HepG2 (cell line): ENCODE data around the gene APBA3. TPM values are rescaled to one million over a fixed set of nuclear protein-coding genes. Genes with fewer than 3 reads are reported as not detected.
A peak's percentile ranks its signal among the peaks of the same experiment; 100 is the strongest.

Experiments used
- ATAC-seq: fragments of 200-7000 bp; cut with Tn5 transposase; 3 replicates; pipeline ENCODE4 v1.9.1; 2020; ENCODE audit warnings: mild to moderate bottlenecking, moderate library complexity
- BruUV-seq: library from RNA; stranded (reverse); fragments of 400-500 nt; replicated peaks from 2 replicates; lab custom pipeline; 2021; lab: Mats Ljungman, UMichigan
- CTCF ChIA-PET: fragments of 300-600 bp; formaldehyde crosslinking; extraction: SDS; loops from one replicate; lab custom pipeline; 2021; ENCODE audit warnings: low total read pairs, inconsistent platforms, low intra/inter-chr PET ratio; lab: Yijun Ruan, JAX
- POLR2A ChIA-PET: fragments of 350-600 bp; sonication (Branson Sonifier 250); formaldehyde crosslinking; loops from one replicate; lab custom pipeline; 2020; ENCODE audit warnings: antibody characterized with exemption, inconsistent platforms; lab: Yijun Ruan, JAX
- DNase-seq: peaks from one replicate; pipeline ENCODE4 v3.0.0-alpha.2; 2015; ENCODE audit warnings: low spot score
- FAIRE-seq: peaks from 3 replicates; lab custom pipeline; 2011; peaks lifted over from hg19 to GRCh38; lab: Jason Lieb, UNC
- H2AFZ ChIP-seq: one replicate; pipeline ENCODE4 v1.6.1; 2011; ENCODE audit warnings: low read length, inconsistent platforms
- H3K27ac ChIP-seq: fragments of 300-600 bp; 3 replicates; pipeline ENCODE4 v1.8.0; 2011; ENCODE audit warnings: mixed run types, mild to moderate bottlenecking, mixed read lengths, low read length, inconsistent platforms; ENCODE audit not compliant: insufficient read depth; ENCODE audit errors: extremely low read length
- H3K27me3 ChIP-seq, 2 experiments: fragments of 200-600 bp in 1 of 2; 2 replicates in 1 of 2; 3 replicates in 1 of 2; pipeline versions ENCODE4 v1.6.0 to v1.8.0; 2011; ENCODE audit warnings: low read length in 2 of 2, mild to moderate bottlenecking in 2 of 2, moderate library complexity in 2 of 2, inconsistent platforms in 1 of 2; ENCODE audit not compliant: insufficient read depth in 2 of 2, control insufficient read depth in 1 of 2
- H3K36me3 ChIP-seq, 2 experiments: fragments of 200-600 bp in 1 of 2; replicated peaks in 1 of 2; 2 replicates in 1 of 2; 3 replicates in 1 of 2; pipeline versions ENCODE4 v1.5.1 to v1.8.0; 2011; ENCODE audit warnings: low read length in 2 of 2, inconsistent platforms in 1 of 2; ENCODE audit not compliant: insufficient read depth in 2 of 2, control insufficient read depth in 1 of 2
- H3K4me1 ChIP-seq: 2 replicates; pipeline ENCODE4 v1.5.1; 2012; ENCODE audit warnings: low read length, inconsistent platforms; ENCODE audit not compliant: insufficient read depth
- H3K4me2 ChIP-seq: 2 replicates; pipeline ENCODE4 v1.6.0; 2011; ENCODE audit warnings: low read depth, low read length, inconsistent platforms
- H3K4me3 ChIP-seq, 3 experiments: fragments of 200-600 bp in 1 of 3; sonication (generic), shearing (Covaris generic) in 1 of 3; replicated peaks in 1 of 3; 2 replicates each; pipeline ENCODE4 v1.5.1; 2011 to 2016; ENCODE audit warnings: low read length in 3 of 3, inconsistent platforms in 2 of 3, low read depth in 2 of 3, mild to moderate bottlenecking in 2 of 3, control low read depth in 1 of 3, mixed read lengths in 1 of 3; ENCODE audit not compliant: insufficient read depth in 1 of 3
- H3K79me2 ChIP-seq: one replicate; pipeline ENCODE4 v1.6.1; 2011; ENCODE audit warnings: low read length, inconsistent platforms; ENCODE audit not compliant: insufficient read depth
- H3K9ac ChIP-seq: 2 replicates; pipeline ENCODE4 v1.6.0; 2011; ENCODE audit warnings: mild to moderate bottlenecking, low read depth, low read length, inconsistent platforms; ENCODE audit not compliant: insufficient read depth
- H3K9me3 ChIP-seq: 2 replicates; pipeline ENCODE4 v1.5.1; 2012; ENCODE audit warnings: mild to moderate bottlenecking, low read length
- H4K20me1 ChIP-seq: 2 replicates; pipeline ENCODE4 v1.6.0; 2011; ENCODE audit warnings: inconsistent platforms, mild to moderate bottlenecking, low read length, moderate library complexity; ENCODE audit not compliant: insufficient read depth
- GMEB1 ChIP-seq: sonication (generic); formaldehyde crosslinking; IDR thresholded peaks from 2 replicates; pipeline ENCODE4 v1.5.1; 2020; ENCODE audit warnings: missing genetic modification reagents, mild to moderate bottlenecking, borderline replicate concordance
- HDAC6 ChIP-seq: fragments of 200-600 bp; sonication (generic); IDR thresholded peaks from 2 replicates; pipeline ENCODE4 v1.7.0; 2017; ENCODE audit warnings: mild to moderate bottlenecking, antibody characterized with exemption, low read length, low read depth
- MNT ChIP-seq: fragments of 450-650 bp; IDR thresholded peaks from 2 replicates; pipeline ENCODE4 v1.6.1; 2016
- PREB ChIP-seq: sonication (generic); formaldehyde crosslinking; IDR thresholded peaks from 2 replicates; pipeline ENCODE4 v1.4.0; 2020; ENCODE audit warnings: missing genetic modification reagents
- XBP1 ChIP-seq: sonication (generic); formaldehyde crosslinking; IDR thresholded peaks from 2 replicates; pipeline ENCODE4 v1.5.0; 2020; ENCODE audit warnings: missing genetic modification reagents
- ZFP36L2 ChIP-seq: sonication (generic); formaldehyde crosslinking; IDR thresholded peaks from 2 replicates; pipeline ENCODE4 v1.4.0; 2020; ENCODE audit warnings: missing genetic modification reagents
- ZFY ChIP-seq: sonication (generic); formaldehyde crosslinking; IDR thresholded peaks from 2 replicates; pipeline ENCODE4 v1.4.0; 2020; ENCODE audit warnings: missing genetic modification reagents
- ZNF143 ChIP-seq: sonication (generic); formaldehyde crosslinking; IDR thresholded peaks from 2 replicates; pipeline ENCODE4 v1.4.0; 2020; ENCODE audit warnings: missing genetic modification reagents
- WGBS: methylation state at CpG from one replicate; pipeline ENCODE4 v1.1.6; 2017; ENCODE audit warnings: low lambda C conversion rate; 5-methylcytosine and 5-hydroxymethylcytosine counted together
- in situ Hi-C: cut with HindIII; loops from 2 replicates; pipeline ENCODE4 v1.10.0; 2017; ENCODE audit warnings: low pct_unique_long_range_greater_than_20kb; ENCODE audit not compliant: extremely low pct_ligation_motif_present
- intact Hi-C: fragments of 100-400 bp; cut with micrococcal nuclease; formaldehyde crosslinking; loops from one replicate; pipeline ENCODE4 v1.10.0; 2022; ENCODE audit not compliant: unreplicated experiment
- polyA plus RNA-seq, 8 experiments: library from polyadenylated mRNA; depleted of rRNA in 3 of 8; stranded (reverse) in 7 of 8; unstranded in 1 of 8; fragments of >200 nt; fragmentation: Illumina TruSeq in 4 of 8; extraction: Trizol in 4 of 8; gene quantifications; 2 replicates each; pipeline versions ENCODE4 v1.2.1 to v1.2.3, GENCODE V29; 2011 to 2016; ENCODE audit warnings: low read depth in 4 of 8, missing spikeins in 1 of 8, mixed read lengths in 1 of 8; ENCODE audit not compliant: insufficient read depth in 1 of 8
- total RNA-seq, 5 experiments: library from RNA; depleted of rRNA; stranded (reverse); fragments of >200 nt; fragmentation: Illumina TruSeq; extraction: Trizol; gene quantifications; 2 replicates each; pipeline ENCODE4 v1.2.3, GENCODE V29; 2016; ENCODE audit warnings: low read depth in 1 of 5

APBA3 gene
- total and polyA plus RNA-seq, 2 of the 13 experiments (the other 11 are each of a cell fraction or from before 2014, with no cell fraction given), result 14.2 to 14.3 TPM

GRCh38 chr19:3805859-3806258, 44.4 kb upstream of the APBA3 start:
- Histone ChIP-seq H3K79me2 (no peaks in the 10 kb centered on the region), H3K4me2 (no peak overlapping the region), H3K4me3 (no peak overlapping the region)
- no peak for ATAC-seq
- intact Hi-C loops, result no loop called here
- TF ChIP-seq PREB (CRISPR knock-in tag), result no peak
- TF ChIP-seq XBP1 (CRISPR knock-in tag), result no peak
- no peak for TF ChIP-seq HDAC6
- no peak for TF ChIP-seq ZNF143 (CRISPR knock-in tag)
- no peak for TF ChIP-seq ZFY
- TF ChIP-seq ZFP36L2 (CRISPR knock-in tag), result no peak
- TF ChIP-seq, all 625 proteins: peak for 0
- no peak for DNase-seq
- no TSS peak for BruUV-seq
- Histone ChIP-seq H3K27ac (no peak overlapping the region), H3K36me3 (no peaks in the 10 kb centered on the region), H3K27me3 (peaks cover 8 to 52% of the 10 kb centered on the region in 2 experiments), H3K9me3 (no peaks in the 10 kb centered on the region), H2AFZ (no peak overlapping the region), H3K4me1 (no peaks in the 10 kb centered on the region), H4K20me1 (no peaks in the 10 kb centered on the region), H3K9ac (no peak overlapping the region)
- 51% methylated on average over 9 of the region's 29 CpGs for WGBS
- POLR2A ChIA-PET, result no interaction called here
- no peak for FAIRE-seq
- in situ Hi-C loops, result no loop called here
- CTCF ChIA-PET, result no interaction called here

- H3K4me1 ChIP-seq, result no peaks in the 10 kb centered on the region
- no peak overlapping the region for H3K9ac ChIP-seq
- POLR2A ChIA-PET, result no interaction called here
- no TSS peak for BruUV-seq
- H3K36me3 ChIP-seq, result no peaks in the 10 kb centered on the region
- 67% methylated on average over 3 of the region's 13 CpGs for WGBS
- TF ChIP-seq MNT (peak; percentile 81), GMEB1 (no peak)
- TF ChIP-seq, all 625 proteins: peak for 1
- Histone ChIP-seq H3K79me2 (no peaks in the 10 kb centered on the region), H2AFZ (no peak overlapping the region), H4K20me1 (no peaks in the 10 kb centered on the region), H3K4me2 (no peak overlapping the region), H3K4me3 (no peak overlapping the region), H3K27me3 (peaks cover 6 to 42% of the 10 kb centered on the region in 2 experiments), H3K9me3 (no peaks in the 10 kb centered on the region), H3K27ac (no peak overlapping the region)
- CTCF ChIA-PET, result no interaction called here
- FAIRE-seq (no peak), DNase-seq (no peak), ATAC-seq (no peak)
- intact Hi-C loops, result no loop called here
- in situ Hi-C loops, result no loop called here
These were observed 42.9 kb upstream of the APBA3 start for GRCh38 chr19:3804429-3804828.
